ENCODE measurements around the gene SHISA9. TPM values are rescaled to one million over a fixed set of nuclear protein-coding genes. Genes with fewer than 3 reads are reported as not detected.

The SHISA9 gene
- total RNA-seq, 1 donor from 2014 or later: 5.3 TPM

DNA sequence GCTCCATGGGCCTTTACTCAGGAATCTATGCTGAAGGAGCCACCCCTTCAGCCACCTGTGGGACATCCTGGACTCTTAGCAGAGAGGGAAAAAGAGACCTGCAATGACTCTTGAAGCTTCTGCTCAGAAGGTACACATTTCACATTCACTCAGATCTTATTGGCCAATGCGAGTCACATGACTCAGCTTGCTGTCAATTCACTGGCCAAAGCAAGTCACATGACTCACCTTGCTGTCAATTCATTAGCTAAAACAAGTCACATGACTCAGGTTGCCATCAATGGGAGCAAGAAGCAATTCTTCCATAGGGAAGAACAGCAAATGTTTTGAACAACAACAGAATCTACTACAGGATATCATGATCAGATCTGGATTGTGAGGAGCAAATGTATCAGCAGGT lies 233.4 kb downstream of the SHISA9 start:
- Mint-ChIP-seq H3K4me1 (ENCODE audit: unreplicated experiment) (no peaks in the 10 kb centered on the region), H3K27ac (no peak overlapping the region), H3K9me3 (no peaks in the 10 kb centered on the region), H3K27me3 (peaks cover 3% of the 10 kb centered on the region), H3K4me3 (no peak overlapping the region), H3K36me3 (no peaks in the 10 kb centered on the region)
- no peak for DNase-seq (ENCODE audit: extremely low spot score, unreplicated experiment)
- TF ChIP-seq, protein P1, sequence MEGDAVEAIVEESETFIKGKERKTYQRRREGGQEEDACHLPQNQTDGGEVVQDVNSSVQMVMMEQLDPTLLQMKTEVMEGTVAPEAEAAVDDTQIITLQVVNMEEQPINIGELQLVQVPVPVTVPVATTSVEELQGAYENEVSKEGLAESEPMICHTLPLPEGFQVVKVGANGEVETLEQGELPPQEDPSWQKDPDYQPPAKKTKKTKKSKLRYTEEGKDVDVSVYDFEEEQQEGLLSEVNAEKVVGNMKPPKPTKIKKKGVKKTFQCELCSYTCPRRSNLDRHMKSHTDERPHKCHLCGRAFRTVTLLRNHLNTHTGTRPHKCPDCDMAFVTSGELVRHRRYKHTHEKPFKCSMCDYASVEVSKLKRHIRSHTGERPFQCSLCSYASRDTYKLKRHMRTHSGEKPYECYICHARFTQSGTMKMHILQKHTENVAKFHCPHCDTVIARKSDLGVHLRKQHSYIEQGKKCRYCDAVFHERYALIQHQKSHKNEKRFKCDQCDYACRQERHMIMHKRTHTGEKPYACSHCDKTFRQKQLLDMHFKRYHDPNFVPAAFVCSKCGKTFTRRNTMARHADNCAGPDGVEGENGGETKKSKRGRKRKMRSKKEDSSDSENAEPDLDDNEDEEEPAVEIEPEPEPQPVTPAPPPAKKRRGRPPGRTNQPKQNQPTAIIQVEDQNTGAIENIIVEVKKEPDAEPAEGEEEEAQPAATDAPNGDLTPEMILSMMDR (conservative IDR thresholded peaks at IDR 0.05): no peak

DNA sequence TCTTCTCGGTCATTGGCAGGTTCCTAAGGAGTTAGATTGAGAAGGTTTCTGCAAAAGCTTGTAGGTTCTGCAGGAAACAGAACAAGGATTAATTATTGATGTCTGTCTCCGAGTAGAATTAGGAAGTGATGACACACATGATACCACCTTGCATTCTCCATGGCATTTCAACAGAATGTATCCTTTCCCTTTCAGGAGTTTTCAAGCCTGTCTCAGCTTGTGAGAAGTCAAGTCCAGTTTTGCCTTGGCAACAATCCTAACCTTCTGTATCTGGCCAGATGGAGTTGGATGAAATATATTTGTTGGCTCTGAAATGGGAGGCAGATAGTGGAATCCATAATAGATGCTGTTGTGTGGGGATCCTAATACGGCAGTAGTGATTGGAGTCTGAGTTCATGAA lies 235.5 kb downstream of the SHISA9 start:
- no peak for DNase-seq (ENCODE audit: extremely low spot score, unreplicated experiment)
- Mint-ChIP-seq H3K4me1 (ENCODE audit: unreplicated experiment) (no peaks in the 10 kb centered on the region), H3K36me3 (no peaks in the 10 kb centered on the region), H3K4me3 (no peak overlapping the region), H3K9me3 (no peaks in the 10 kb centered on the region), H3K27ac (no peak overlapping the region), H3K27me3 (no peaks in the 10 kb centered on the region)
- TF ChIP-seq, protein P1 (conservative IDR thresholded peaks at IDR 0.05): no peak

DNA sequence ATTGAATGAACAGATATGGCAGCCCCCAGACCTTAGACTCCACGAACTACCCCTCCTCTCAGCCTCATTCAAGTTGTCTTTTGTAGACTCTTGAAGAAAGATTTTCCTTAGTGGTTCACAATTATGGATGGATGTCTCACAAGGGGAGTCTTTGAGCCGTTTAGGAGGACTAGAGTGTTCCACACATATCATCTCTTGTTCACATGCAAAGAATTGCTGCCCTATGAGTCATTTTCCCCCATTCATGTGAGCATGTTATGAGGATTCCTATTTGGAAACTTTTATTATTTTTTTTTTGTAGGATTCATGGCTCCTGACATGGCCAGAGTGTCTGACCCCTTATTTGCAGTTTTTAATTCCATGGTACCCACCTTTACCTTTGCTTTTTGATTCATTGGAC lies 237.1 kb downstream of the SHISA9 start:
- H3K27ac Mint-ChIP-seq: no peak overlapping the region
- H3K27me3 Mint-ChIP-seq: no peaks in the 10 kb centered on the region
- no peak for DNase-seq (ENCODE audit: extremely low spot score, unreplicated experiment)
- no peaks in the 10 kb centered on the region for H3K4me1 Mint-ChIP-seq (ENCODE audit: unreplicated experiment)
- TF ChIP-seq, protein P1 (conservative IDR thresholded peaks at IDR 0.05): no peak
- no peaks in the 10 kb centered on the region for H3K9me3 Mint-ChIP-seq
- H3K4me3 Mint-ChIP-seq: no peak overlapping the region
- no peaks in the 10 kb centered on the region for H3K36me3 Mint-ChIP-seq

DNA sequence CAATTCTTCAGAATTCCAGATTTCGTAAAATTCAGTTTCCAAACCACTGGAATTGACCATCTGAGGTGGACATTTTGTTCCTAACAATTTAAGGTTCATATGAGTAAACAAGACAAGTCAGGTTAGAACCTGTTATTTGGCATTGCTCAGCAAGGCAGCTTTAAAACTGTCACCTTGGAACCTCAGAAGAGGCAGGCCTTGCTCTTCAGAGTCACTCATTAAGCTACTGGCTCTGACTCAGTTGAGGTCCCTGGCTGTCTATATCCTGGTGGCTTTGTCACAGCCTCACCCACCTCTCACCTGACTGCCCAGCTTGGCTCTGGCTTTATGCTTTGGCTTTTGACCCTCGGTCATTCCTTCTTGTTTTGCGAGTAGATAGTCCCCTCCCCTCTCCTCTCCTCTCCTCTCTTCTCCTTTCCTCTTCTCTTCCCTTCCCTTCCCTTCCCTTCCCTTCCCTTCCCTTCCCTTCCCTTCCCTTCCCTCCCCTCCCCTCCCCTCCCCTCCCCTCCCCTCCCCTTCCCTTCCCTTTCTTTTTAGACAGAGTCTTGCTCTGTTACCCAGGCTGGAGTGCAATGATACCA lies 238.4 kb downstream of the SHISA9 start:
- no peaks in the 10 kb centered on the region for H3K9me3 Mint-ChIP-seq
- H3K4me1 Mint-ChIP-seq (ENCODE audit: unreplicated experiment): no peaks in the 10 kb centered on the region
- no peak for DNase-seq (ENCODE audit: extremely low spot score, unreplicated experiment)
- TF ChIP-seq, protein P1 (conservative IDR thresholded peaks at IDR 0.05): no peak
- H3K36me3 Mint-ChIP-seq: no peaks in the 10 kb centered on the region
- H3K27me3 Mint-ChIP-seq: no peaks in the 10 kb centered on the region
- no peak overlapping the region for H3K4me3 Mint-ChIP-seq
- H3K27ac Mint-ChIP-seq: no peak overlapping the region

DNA sequence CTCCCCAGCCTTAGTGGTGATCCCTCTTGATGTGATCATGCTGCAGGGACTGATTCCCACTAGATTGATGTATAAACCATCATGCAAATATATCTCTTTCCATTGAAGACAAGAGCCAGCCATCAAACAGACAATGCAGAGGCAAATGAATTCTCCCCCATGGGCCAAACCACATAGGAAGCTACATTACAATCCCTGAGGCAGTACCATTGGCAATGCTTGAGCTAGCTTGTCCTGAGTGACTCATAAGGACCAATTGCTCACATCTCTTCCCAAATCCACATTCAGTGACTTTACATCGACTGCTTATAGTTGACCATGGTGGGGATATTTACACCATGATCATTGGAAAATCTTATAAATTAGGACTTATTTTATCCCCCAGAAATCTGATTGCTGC lies 242.2 kb downstream of the SHISA9 start:
- Mint-ChIP-seq H3K27ac (no peak overlapping the region), H3K36me3 (no peaks in the 10 kb centered on the region), H3K4me3 (no peak overlapping the region), H3K9me3 (no peaks in the 10 kb centered on the region), H3K27me3 (peaks cover 3% of the 10 kb centered on the region), H3K4me1 (ENCODE audit: unreplicated experiment) (no peaks in the 10 kb centered on the region)
- DNase-seq (ENCODE audit: extremely low spot score, unreplicated experiment): no peak
- TF ChIP-seq, protein P1 (conservative IDR thresholded peaks at IDR 0.05): no peak

DNA sequence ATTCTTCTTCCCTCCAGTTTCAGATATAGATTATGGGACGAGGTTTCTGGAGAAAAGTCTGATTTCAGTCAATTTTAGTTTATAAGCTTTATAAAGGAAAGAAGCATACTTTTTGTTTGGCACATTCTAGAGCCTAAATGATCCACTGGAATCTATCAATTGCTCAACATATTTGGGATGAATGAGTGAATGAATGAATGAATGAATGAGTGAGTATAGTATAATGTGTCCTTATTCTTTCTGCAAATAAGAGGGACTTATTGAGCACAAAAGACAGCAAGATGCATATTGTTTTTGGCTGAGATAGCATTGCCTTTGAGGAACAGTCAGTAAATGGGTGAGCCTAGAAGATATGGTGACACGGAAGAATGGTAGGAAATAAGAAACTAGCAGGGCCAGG lies 245.4 kb downstream of the SHISA9 start:
- Mint-ChIP-seq H3K36me3 (no peaks in the 10 kb centered on the region), H3K4me1 (ENCODE audit: unreplicated experiment) (no peaks in the 10 kb centered on the region), H3K27me3 (peaks cover 3% of the 10 kb centered on the region), H3K4me3 (no peak overlapping the region), H3K9me3 (no peaks in the 10 kb centered on the region), H3K27ac (no peak overlapping the region)
- no peak for DNase-seq (ENCODE audit: extremely low spot score, unreplicated experiment)
- TF ChIP-seq, protein P1 (conservative IDR thresholded peaks at IDR 0.05): no peak

Data from type B pancreatic cell (in vitro differentiated cells).